ENCODE results near the gene MOAP1.

GRCh38 chr14:93175492-93175891, 9.2 kb downstream of the MOAP1 start:
- no peak for TF ChIP-seq CTCF (IDR thresholded peaks at IDR 0.05; ENCODE audit: low read depth, low read length)
- no peak for TF ChIP-seq EZH2phosphoT487 (IDR thresholded peaks at IDR 0.05; ENCODE audit: low read depth)

Data from OCI-LY3 (cell line).